BJ (cell line): ENCODE results near the gene GPRIN3. TPM values are rescaled to one million over a fixed set of nuclear protein-coding genes. Genes with fewer than 3 reads are reported as not detected.

ENCODE experiments used
- CTCF ChIA-PET: fragments of 350-600 bp; formaldehyde crosslinking; extraction: SDS; loops from one replicate; lab custom pipeline; 2021; ENCODE audit warnings: antibody characterized with exemption, inconsistent platforms; lab: Yijun Ruan, JAX
- POLR2A ChIA-PET: fragments of 300-600 bp; sonication (Branson Sonifier 250); formaldehyde crosslinking; extraction: SDS; loops from one replicate; lab custom pipeline; 2021; ENCODE audit warnings: antibody characterized with exemption; lab: Charles Lee
- DNase-seq: peaks from one replicate; pipeline ENCODE4 v3.0.0-alpha.2; 2011; ENCODE audit warnings: low read depth
- H3K27me3 ChIP-seq: 2 replicates; pipeline ENCODE4 v1.6.0; 2011; ENCODE audit warnings: low read length; ENCODE audit not compliant: control insufficient read depth, insufficient read depth
- H3K36me3 ChIP-seq: 2 replicates; pipeline ENCODE4 v1.5.1; 2011; ENCODE audit warnings: low read length; ENCODE audit not compliant: control insufficient read depth, insufficient read depth
- H3K4me3 ChIP-seq: 2 replicates; pipeline ENCODE4 v1.5.1; 2011; ENCODE audit warnings: low read depth, mild to moderate bottlenecking, control low read depth, low read length
- polyA plus RNA-seq: library from polyadenylated mRNA; depleted of rRNA; stranded (reverse); fragments of >200 nt; gene quantifications from 2 replicates; pipeline ENCODE4 v1.2.3, GENCODE V29; 2011
- TF ChIP-seq, protein P1 (sequence below): IDR thresholded peaks from 2 replicates; pipeline ENCODE4 v1.5.1; 2011; ENCODE audit warnings: low read depth, mild to moderate bottlenecking, control low read depth, inconsistent platforms, low read length, moderate library complexity; ENCODE audit not compliant: insufficient read depth

GPRIN3 gene
- polyA plus RNA-seq, 1 experiment = not detected

DNA sequence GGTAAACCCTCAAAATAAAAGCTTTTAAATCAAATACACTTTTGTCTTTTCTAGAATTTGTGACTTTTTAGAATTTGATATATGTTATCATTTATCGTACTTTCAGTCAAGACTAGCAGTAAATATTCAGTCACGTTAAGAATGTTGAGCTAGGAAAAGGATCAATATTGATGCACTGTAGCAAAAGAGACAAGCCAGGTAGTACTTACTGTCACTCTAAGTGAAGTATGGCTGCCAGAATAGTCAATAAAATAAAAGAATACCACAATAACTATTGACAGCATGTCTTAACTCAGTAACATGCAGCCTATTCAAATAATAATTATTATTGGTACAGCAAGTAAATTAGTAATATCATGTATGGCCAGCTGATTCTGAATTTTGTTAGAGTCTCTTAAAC, 43.6 kb upstream of the GPRIN3 start:
- H3K27me3 ChIP-seq = no peaks in the 10 kb centered on the region
- CTCF ChIA-PET = interaction anchor here (1.1 kb wide), 1 partner anchor 13 kb away, joined by 3 read pairs; no protein-coding TSS in a partner anchor
- POLR2A ChIA-PET = no interaction called here

DNA sequence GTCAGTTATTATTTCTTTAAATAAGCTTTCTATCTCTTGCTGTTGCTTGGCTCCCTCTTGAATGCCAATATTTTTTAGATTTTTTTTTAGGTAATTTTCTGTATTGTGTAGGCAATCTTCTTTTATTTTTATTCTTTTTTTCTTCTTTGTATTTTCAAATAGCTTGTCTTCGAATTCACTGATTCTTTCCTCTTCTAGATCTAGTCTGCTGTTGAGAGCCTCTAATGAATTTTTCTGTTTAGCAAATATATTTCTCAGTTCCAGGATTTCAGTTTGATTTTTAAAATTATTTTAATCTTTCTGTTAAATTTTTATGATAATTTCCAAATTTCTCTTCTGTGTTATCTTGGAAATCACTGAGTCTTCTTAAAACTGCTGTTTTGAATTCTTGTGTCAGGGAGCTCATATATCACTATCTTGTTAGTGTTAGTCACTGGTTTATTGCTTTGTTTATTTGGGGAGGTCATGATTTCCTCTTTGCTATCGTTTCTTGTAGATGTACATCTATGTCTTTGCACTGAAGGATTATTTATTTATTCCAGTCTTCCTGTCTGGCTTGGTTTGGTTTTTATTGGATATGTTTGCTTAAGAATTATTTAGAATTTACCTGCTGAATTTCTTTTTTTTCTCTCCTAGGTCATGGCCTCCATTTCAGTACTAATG, 39.9 kb upstream of the GPRIN3 start:
- ChIA-PET CTCF (no interaction called here), POLR2A (no interaction called here)
- H3K4me3 ChIP-seq = no peak overlapping the region
- TF ChIP-seq, protein P1, sequence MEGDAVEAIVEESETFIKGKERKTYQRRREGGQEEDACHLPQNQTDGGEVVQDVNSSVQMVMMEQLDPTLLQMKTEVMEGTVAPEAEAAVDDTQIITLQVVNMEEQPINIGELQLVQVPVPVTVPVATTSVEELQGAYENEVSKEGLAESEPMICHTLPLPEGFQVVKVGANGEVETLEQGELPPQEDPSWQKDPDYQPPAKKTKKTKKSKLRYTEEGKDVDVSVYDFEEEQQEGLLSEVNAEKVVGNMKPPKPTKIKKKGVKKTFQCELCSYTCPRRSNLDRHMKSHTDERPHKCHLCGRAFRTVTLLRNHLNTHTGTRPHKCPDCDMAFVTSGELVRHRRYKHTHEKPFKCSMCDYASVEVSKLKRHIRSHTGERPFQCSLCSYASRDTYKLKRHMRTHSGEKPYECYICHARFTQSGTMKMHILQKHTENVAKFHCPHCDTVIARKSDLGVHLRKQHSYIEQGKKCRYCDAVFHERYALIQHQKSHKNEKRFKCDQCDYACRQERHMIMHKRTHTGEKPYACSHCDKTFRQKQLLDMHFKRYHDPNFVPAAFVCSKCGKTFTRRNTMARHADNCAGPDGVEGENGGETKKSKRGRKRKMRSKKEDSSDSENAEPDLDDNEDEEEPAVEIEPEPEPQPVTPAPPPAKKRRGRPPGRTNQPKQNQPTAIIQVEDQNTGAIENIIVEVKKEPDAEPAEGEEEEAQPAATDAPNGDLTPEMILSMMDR = no peak
- no peak for DNase-seq
- H3K27me3 ChIP-seq = no peaks in the 10 kb centered on the region
- H3K36me3 ChIP-seq = no peaks in the 10 kb centered on the region

More for the DNA sequence above, 43.6 kb upstream of the GPRIN3 start:
- Histone ChIP-seq H3K36me3 (no peaks in the 10 kb centered on the region), H3K4me3 (no peak overlapping the region)
- TF ChIP-seq, protein P1 = no peak
- DNase-seq = no peak

DNA sequence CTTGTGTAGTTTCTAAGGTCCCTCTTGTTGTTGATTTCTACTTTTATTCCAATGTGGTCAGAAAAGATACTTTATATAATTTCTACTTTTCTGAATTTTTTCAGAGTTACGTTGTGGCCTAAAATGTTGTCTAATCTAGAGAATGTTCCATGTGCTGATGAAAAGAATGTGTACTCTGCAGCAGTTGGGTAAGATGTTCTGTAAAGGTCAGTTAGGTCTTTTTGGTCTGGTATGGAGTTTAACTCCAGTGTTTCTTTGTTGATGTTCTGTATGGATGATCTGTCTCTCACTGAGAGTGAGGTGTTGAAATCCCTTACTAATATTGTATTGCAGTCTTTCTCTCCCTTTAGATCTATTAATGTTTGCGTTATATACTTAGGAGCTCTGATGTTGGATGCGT, 37.0 kb upstream of the GPRIN3 start:
- Histone ChIP-seq H3K36me3 (no peaks in the 10 kb centered on the region), H3K27me3 (no peaks in the 10 kb centered on the region), H3K4me3 (no peak overlapping the region)
- TF ChIP-seq, protein P1 = no peak
- no peak for DNase-seq
- ChIA-PET CTCF (no interaction called here), POLR2A (no interaction called here)

DNA sequence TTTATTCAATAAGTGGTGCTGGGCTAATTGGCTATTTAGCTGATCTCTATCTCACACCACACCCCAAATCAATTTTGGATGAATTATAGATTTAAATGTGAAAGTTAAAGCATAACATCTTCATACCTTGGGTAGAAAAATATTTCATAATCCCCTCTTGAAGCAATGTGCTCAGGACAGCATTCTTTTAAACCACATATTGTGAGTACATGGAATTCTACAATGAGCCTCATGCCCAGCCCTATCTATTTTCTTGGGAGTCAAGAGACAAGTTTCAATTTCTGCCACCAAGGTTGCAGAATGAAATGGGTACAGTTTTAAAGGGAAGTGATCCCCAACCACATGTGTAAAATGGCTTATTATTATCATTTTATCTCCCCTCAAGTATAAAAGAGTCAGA, 30.6 kb upstream of the GPRIN3 start:
- TF ChIP-seq, protein P1 = no peak
- ChIA-PET POLR2A (no interaction called here), CTCF (interaction anchor here (1.0 kb wide), 1 partner anchor 13 kb away, joined by 3 read pairs; no protein-coding TSS in a partner anchor)
- no peaks in the 10 kb centered on the region for H3K27me3 ChIP-seq
- no peak for DNase-seq
- no peaks in the 10 kb centered on the region for H3K36me3 ChIP-seq
- H3K4me3 ChIP-seq = no peak overlapping the region

DNA sequence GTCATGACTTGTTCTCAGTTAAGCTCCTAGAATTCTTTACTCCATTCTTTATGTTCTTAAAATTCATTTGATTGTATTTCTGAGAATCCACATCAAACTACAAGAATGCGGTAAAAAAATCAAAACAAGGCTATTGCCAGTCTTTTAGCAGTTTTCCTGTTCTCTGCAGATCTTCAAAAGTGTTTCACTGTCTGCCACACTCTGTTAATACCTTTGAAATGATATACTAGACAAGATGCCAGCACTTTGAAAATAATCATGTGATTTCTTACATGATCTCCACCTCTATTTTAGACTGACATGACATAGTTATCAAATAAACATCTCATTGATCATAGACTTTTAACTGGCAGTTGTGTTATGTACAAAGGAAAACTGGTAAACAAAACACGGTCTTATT, 30.1 kb upstream of the GPRIN3 start:
- POLR2A ChIA-PET = no interaction called here
- Histone ChIP-seq H3K36me3 (no peaks in the 10 kb centered on the region), H3K4me3 (no peak overlapping the region), H3K27me3 (no peaks in the 10 kb centered on the region)
- no peak for DNase-seq
- TF ChIP-seq, protein P1 = no peak
- CTCF ChIA-PET = no interaction called here
